ENCODE results near the gene ELMOD1. TPM values are rescaled to one million over a fixed set of nuclear protein-coding genes. Genes with fewer than 3 reads are reported as not detected.

ELMOD1 gene
- 0.17 to 0.49 TPM (median 0.37 TPM) in 5 replicates for total RNA-seq (2022; extraction: Qiagen RNA extraction; ENCODE audit: low read depth)

DNA sequence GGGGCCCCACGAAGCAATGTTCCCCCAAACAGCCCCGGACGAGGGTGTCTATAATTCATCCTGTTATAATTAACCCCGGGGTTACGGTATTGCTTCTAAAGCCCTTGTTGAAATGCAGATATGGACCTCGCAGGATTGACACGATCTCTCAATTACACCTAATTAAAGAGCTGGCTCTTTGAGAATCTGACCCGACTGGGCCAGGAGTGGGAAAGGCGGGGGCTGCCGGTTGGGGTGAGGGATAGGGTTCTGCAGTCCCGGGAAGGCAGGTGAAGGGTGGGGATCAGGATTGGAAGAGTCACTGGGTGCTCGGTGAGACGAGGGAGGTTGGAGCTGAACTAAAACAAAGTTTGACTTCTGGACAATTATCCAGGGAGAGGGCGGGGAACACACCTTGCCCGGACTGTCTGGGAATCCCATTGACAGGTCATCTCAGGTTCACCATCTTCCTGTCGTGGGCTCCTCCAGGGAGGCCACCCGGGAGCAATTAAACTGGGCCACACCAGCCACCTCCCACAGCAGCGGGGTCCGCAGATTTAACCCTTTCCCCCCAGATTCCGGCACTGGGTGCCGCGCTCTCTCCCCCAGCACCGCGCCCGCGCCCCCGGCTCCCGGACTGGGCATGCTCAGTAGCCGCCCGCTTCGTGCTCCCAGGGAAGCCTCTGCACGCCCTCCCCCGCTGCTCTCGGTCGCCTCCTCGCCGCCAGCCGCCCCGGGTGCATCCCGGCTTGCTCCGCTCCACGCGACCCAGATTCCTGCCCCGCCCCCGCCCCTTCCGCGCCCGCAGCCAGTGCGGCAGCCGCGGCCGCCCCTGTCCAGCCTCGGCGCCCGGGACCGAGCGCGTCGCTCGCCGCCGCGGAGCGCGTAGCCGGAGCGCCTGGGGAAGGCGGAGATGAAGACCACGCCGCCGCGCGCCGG lies at the start of gene ELMOD1:
Gene ELMOD1, plus strand, starts transcription at position 688 of the 918 bp plus-strand sequence. CDS start 27,043 bp downstream, outside the sequence.

DNA sequence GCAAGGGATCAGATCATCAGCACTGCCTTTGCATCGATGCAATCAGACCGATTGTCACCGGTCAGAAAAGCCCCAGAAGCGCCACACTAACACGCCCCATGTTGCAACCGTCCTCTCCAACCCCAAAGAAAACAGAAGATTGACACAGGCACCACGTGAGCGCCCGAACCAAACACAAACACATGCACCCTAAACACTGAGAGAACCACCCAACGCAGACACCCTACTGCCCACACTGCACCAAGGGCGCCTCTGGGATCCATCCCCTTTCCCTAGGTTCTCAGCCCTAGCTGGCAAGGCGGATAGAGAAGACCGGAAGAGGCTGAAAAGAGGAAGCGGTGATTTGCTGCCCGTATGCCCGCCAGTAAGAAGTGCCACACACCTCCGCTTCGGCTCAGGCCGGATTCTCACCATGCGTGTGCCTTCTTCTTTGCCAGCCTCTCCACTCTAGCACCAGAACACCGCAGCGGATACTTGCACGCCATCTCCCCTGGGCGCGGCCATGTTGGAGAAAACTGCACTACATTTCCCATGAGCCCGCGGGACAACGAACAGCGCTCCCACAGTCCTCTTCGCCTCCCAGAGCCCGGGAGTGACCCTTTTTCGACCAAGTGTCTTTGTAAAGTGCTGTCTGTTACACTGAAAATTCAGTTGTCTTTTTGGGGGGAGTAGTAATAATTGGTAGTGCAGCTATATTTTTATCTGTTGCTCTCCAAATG lies 25.6 kb upstream of the ELMOD1 start, which contains the start of gene ALKBH8:
Gene ALKBH8, minus strand, starts transcription at position 517 of the 719 bp plus-strand sequence. CDS start 4,842 bp downstream, outside the sequence.

DNA sequence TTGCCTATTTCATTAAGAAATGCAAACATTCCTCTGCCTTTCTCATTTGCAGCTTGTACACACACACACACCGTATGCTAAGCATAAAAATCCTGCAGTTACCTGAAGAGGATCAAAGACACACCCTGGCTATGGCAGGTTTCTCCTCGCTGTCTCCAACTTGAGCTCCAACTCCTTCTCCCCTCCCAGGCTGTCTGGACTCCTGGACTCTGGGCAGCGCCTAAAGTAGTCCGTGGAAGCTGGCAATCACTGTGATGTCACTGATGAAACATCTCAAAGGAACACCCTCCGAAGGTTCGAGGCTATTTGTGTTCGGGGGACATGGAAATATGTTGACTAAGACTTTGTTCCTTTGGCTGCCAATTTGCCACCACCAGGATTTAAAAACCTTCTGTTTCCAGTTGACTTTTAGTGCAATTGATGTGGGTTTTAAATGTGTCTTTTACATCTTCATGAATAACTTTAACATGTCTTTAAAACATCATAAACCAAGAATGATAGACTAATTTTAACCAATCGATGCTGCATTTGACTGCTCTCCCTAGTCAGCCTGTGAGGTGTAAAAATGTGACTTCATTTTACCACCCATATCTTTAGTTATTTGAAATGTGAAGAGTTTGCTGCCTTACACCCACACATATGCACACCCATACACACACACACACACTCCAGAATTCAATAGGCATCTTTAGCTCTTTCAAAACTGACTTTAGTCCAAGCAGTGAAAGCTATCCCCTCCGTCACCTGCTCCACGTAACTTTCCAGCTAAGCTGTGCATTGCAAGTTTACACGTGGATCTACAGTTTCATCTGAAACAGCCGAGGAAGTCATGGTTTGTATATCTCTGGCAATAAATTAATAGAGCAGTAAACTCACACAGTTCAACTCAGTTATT lies 121.2 kb downstream of the ELMOD1 start, which contains the start of gene SLN:
Gene SLN, minus strand, starts transcription at position 196 of the 895 bp plus-strand sequence.

Other genes starting within 250 kb of the ELMOD1 start
- gene CWF19L2, start 133.3 kb upstream of the ELMOD1 start, total RNA-seq (2022; extraction: Qiagen RNA extraction; ENCODE audit: low read depth) = 3.9 to 5.0 TPM (median 4.2 TPM) in 5 replicates
- gene ALKBH8, start 25.4 kb upstream of the ELMOD1 start, total RNA-seq (2022; extraction: Qiagen RNA extraction; ENCODE audit: low read depth) = 7.5 to 12.0 TPM (median 8.4 TPM) in 5 replicates
- gene SLN, start 120.9 kb downstream of the ELMOD1 start, total RNA-seq (2022; extraction: Qiagen RNA extraction; ENCODE audit: low read depth) = 0.41 to 1.6 TPM (median 0.96 TPM) in 5 replicates